HG03135 (cell line): ENCODE results near the gene CABLES1.

Experiments used
- ATAC-seq: cut with Tn5 transposase; IDR thresholded peaks from one replicate; pipeline ENCODE4 v1.9.1; 2021; ENCODE audit warnings: mild to moderate bottlenecking, moderate library complexity; ENCODE audit not compliant: unreplicated experiment

Gene CABLES1

DNA sequence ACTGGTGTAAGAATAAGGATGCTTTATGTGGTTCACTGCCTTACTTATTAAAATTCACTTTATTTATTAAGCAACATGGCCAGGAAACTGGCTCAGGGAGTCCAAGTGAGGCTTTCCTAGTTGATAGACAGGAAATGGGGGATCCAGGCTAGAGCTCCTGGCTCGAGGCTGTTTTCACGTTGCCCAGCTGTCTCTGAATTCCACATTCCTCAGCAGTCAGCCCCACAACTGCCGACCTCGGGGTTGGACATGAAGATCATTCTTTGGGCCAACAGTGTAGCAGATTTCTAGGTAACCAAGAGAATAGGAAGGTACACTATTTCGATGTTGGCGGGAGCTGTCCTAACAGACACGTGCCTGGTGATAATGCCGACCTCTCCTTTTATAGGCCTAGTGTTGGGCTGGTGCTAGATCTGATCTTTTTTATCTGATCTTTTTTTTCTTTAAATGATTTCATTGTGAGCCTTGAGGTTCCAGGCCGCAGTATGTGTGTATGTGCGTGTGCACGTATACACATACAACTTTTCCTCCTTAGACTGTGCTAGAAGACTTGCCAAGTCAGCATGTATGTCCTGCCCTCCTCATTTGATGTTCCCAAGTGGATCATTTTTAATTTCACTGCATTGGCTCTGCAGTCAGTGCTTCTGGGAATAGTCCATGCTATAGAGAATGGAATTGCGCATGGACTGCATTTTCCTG lies 103.5 kb downstream of the CABLES1 start:
- no peak for ATAC-seq

DNA sequence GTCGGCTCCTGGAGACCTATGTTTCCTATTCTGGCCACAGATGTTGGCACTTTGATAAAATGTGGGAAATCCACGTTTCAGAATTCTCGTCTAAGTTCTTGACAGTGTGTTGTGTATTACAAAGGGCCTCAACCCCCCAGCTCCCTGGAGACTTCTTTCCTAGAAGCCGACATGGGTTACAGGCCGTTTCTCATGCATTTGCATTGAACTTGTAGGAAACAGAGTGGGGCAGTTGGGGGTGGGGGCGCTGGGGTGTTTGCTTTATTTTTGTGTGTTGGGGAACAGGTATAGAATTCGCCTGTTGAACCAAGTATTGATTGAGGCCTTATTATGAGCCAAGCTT lies 104.0 kb downstream of the CABLES1 start:
- no peak for ATAC-seq

DNA sequence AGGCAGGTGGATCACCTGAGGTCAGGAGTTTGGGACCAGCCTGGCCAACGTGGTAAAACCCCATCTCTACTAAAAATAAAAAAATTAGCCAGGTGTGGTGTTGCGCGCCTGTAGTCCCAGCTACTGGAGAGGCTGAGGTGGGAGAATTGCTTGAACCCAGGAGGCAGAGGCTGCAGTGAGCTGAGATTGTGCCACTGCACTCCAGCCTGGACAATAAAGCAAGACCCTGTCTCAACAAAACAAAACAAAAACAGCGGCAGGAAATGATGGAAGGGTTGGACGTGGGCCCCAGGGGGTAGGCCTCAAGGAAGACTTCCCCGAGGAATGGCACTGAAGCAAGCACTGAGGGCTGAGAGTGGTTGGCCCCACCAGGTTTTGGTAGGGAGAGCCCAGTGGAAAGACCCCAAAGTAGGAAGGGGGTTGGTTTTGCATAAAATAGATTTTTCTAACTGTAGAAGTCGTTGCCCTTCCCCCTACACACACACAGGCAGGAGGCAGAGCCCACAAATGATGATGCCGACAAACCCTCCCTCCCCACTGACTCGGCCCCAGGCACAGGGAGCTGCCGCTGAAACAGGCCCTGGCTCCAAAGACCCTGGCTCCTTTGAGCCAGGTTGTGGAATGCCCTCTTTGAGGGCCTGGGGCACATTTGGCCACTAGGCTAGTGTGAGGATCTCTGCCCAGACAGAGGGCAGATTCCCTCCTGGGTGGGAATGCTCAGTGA lies 104.8 kb downstream of the CABLES1 start:
- ATAC-seq: no peak

DNA sequence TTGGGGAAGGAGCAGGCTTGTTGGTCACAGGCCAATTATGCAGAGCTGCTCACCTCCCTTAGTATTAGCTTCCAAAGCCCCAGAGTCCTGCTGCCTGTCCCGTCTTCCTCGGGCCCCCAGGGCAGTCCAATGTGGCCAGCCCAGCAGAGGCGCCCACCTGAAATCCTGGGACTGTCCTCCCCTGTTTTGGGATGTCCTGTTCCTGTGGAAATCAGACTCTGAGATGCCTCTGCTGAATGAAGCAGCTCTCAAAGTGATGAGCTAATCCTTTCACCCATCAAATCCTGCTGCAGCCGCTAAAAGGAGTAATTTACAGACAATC lies 105.3 kb downstream of the CABLES1 start:
- no peak for ATAC-seq

DNA sequence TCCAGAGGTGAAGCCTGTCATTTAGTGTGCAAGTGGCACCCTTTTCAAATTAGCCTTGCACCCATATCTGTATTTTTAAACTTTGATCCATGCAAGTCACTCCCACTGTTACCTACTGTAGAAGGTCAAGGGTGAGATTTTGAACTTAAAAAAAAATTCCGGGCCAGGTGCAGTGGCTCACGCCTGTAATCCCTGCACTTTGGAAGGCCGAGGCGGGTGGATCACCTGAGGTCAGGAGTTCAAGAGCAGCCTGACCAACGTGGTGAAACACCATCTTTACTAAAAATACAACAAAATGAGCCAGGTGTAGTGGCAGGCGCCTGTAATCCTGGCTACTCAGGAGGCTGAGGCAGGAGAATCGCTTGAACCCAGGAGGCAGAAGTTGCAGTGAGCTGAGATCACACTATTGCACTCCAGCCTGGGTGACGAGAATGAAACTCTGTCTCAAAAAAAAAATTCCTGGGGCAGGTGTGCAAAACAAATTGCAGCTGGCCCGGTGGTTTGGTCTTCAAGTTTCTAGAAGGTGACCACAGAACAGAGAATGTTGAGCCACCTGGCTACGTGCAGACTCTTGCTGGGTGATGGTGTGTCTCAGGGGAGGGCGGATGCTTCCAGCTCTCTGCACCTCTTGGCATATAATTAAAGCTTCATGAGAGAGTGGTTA lies 106.7 kb downstream of the CABLES1 start:
- peak; percentile 87 for ATAC-seq

DNA sequence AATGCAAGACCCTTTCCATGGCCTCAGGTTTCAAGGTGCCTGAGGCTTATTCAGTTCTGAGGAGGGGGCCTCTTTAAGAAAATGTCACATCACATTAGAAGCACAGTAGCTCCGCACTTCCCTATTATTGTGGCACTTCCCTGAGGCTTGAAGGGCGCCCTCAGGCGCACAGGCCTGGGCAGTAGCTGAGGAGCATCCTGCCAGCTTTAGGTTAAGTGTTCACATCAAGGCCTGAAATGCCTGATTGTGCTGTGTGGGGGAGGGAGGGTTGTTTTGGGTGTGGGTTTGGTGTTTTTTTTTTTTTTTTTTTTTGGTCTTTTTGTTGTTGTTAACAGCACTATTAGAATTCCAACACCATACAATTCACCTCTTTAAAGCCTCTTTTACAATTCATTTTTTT lies 107.9 kb downstream of the CABLES1 start:
- no peak for ATAC-seq

DNA sequence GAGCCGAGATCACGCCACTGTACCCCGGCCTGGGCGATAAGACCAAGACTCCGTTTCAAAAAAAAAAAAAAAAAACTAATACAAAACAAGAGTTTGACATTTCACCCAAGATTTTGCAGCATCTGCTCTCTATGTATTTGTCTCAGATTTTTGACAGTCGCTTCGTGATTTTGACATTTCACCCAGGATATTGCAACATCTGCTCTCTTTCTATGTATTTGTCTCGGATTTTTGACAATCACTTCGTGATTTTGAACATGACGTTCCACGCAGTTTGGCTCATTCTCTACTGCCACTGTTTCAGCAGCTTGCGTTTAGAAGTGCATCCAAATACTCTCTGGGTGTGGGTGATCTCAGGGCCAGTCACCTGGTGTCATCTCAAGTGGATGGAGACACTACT lies 108.5 kb downstream of the CABLES1 start:
- ATAC-seq: no peak

DNA sequence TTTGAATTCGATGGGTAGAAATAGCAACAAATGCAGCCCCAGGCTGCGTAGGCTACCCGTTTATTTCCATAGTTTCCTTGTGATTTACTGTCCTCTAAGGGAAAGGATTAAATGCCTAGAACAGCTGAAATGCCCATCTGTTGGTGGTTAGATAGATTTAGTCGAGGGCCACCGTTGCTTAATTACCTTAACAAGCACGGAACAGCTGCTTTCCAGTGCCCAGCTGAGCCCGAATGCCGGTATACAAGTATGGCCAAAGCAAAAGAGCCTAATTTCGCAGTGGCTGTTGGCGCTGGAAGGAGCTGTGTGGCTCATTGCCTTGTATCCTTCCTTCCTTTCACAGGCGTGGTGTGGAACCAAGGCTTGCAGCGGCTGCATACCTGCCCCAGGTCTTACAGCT lies 109.1 kb downstream of the CABLES1 start:
- no peak for ATAC-seq

DNA sequence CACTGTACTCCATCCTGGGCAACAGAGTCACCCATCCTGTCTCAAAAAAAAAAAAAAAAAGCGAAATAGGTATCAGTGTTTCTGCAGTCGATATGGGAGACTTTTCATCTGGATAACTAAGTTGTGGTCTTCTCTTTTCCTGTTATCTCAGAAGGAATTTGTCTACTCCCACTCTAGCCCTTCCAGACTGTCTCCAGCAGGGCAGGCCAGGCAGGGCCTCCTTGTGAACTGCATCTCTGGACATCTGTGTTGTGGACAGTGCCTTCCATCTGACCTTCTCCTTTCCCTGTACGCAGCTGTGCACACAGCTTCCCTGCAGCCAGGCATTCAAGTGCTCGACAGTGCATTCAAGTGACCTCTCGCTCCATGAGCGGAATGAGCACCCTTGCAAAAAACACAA lies 110.2 kb downstream of the CABLES1 start:
- no peak for ATAC-seq

DNA sequence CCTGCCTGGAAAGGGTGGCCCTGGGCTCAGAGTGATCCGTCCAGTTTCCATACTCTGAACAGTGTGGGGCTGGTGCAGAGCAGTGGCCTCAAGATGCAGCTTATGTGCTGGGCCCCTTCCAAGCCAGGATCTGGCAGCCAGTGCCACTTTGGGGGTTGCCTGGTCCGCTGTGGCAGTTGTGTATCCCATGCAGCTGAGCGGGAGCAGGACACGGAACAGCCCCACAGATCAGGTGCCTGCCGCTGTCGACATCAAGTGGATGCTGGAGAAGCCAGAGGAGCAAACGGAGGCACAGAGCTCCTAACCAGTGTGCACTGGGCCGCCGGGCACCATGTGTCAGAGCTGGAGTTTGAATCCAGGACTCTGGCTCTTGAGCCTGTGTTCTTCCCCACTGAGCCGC lies 112.0 kb downstream of the CABLES1 start:
- ATAC-seq: no peak

DNA sequence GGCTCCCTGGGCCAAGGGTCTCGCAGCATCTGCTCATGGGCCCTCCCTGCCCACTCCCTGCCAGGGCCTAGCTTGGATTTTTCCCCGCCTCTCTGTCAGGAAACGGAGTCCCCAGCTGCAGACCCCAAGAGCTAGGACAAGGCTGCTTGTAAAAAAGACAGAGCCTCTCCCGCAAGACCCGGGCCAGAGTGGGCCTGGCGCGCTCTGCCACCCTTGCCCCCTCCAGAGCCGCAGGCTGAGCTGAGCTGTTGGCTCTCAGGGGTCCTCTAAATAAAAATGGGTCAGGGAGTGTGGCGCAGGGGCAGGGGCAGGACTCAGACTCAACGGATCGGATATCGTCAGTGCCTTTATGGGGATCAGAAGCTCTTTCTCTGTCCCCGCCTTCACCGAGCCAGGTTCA lies 112.6 kb downstream of the CABLES1 start:
- ATAC-seq: no peak

DNA sequence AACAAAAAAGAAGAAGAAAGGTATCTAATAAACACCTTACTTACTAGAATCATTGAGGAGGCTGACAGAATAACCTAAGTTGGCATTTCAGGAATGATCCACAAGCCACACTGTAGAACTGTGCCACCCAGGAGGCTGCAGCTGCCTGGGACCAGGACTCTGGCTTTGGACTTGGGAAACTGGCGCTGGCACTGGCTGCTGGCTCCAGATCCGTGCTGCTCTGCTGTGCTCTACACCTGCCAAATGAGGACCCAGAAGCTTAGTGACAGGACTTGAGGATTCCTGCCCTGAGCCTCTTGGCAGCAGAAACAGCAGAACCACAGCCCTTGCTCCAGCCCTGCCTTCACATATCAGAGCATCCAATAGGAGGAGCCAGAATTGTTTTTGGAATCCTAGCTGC lies 113.5 kb downstream of the CABLES1 start:
- ATAC-seq: no peak

DNA sequence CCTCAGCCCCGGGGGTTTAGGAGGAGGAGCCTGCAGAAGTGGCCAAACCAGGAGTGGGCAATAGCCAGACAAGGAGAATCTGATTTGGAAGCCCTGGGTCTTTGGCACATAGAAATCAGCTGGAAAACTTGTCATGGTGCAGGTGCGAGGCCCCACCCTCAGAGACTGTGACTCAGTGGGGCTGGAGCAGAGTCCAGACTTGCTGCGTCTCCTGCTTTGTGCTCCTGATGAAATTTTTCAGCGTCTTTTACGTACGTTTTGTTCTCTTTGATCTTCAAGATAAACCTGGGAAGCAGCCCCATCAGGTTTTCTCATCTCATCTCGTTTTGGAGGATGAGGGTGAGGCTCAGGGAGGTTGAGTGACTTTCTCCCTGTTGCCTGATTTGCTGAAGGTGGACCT lies 114.1 kb downstream of the CABLES1 start:
- no peak for ATAC-seq

DNA sequence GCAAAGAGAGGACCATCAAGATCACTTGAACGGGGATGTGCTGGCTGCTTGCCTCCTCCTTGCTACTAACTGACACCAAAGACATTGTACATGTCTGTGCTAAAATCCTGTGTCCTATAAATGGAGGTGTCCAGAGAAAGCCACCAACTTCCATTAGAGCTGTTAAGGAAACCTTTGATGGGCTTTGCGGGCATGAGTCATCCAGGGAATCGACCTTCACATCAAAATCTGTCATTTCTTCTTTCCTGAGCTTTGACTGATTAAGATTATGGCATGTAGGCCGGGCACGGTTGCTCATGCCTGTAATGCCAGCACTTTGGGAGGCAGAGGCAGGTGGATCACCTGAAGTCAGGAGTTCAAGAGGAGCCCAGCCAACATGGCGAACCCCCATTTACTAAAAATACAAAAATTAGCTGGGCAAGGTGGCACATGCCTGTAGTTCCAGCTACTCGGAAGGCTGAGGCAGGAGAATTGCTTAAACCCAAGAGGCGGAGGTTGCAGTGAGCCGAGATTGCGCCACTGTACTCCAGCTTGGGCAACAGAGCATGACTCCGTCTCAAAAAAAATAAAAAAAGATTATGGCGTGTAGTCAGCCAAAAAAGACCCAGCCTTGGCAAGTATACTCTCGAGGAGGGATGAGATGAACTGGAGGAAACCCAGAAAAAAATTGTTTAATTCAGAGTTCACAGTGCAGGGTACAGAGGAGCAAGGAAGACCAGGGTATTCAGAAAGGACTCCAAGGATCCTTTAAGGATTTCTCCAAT lies 115.8 kb downstream of the CABLES1 start:
- no peak for ATAC-seq

DNA sequence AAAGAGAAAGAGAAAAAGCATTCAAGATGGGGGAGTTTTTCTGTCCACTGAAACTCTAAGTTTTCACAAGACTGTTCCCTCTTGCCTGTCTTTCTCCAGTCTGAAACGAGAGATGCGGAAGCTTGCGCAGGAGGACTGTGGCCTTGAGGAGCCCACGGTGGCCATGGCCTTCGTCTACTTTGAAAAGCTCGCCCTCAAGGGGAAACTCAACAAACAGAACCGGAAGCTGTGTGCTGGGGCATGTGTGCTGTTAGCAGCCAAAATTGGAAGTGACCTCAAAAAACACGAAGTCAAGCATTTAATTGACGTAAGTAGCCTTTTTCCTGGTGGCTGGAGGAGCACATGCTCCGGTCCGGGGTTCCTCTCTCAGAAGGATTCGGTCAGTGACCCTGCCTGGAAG lies 118.3 kb downstream of the CABLES1 start:
- no peak for ATAC-seq

DNA sequence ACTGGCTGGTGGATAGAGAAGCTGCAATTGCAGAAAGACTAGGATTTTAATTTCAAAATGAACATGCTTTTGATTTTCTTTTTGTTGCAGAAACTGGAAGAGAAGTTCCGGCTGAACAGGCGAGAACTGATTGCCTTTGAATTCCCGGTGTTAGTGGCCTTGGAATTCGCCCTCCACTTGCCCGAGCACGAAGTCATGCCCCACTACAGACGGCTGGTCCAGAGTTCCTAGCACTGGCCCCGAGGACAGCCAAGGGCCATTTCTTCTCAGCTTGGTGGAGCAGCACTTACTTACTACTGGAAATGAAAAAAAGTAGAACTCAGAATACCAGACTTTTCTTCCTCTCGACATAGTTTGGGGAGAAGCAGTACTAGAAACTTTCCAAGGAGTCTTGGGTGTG lies 121.9 kb downstream of the CABLES1 start:
- ATAC-seq: no peak

DNA sequence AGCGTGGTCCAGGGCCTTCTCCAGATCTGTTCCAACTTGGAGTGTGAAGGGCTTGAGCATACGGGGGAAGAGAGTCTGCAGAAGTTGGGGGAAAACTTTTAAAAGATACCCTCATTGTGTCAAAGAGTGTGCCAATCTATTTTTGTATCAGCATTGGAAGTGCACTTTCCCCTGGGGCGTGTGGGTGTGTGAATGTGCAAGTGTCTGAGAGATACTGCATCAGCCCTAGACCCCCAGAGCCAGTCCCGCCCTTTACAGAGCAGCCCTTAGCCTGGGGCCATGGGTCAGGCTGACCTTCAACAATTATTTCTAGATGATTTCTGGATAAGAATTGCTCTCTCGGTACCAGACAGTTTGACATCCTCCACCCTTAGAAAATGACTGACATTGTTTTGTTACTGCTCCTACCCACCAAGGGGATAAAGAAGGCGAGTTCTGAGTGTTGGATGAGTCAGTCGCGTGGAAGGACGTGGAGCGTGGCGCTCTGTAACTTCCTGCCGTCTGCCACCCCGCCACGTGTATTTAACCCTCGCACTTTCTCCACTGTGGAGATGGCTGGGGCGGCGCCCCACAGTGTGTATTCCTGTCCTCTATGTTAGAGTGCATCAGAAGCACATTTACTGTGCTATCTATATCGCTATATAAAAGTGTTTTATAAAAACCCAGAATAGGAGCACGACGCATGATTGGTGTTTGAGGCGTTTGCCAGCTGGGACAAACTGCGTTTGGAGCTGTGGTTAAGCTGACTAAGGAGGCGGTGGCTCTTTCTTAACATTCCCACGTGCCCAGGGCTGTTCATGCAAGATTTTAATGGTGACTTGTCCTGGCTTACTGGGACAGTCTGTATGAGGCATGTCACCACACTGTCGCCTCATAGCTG lies 122.6 kb downstream of the CABLES1 start:
- ATAC-seq: no peak

DNA sequence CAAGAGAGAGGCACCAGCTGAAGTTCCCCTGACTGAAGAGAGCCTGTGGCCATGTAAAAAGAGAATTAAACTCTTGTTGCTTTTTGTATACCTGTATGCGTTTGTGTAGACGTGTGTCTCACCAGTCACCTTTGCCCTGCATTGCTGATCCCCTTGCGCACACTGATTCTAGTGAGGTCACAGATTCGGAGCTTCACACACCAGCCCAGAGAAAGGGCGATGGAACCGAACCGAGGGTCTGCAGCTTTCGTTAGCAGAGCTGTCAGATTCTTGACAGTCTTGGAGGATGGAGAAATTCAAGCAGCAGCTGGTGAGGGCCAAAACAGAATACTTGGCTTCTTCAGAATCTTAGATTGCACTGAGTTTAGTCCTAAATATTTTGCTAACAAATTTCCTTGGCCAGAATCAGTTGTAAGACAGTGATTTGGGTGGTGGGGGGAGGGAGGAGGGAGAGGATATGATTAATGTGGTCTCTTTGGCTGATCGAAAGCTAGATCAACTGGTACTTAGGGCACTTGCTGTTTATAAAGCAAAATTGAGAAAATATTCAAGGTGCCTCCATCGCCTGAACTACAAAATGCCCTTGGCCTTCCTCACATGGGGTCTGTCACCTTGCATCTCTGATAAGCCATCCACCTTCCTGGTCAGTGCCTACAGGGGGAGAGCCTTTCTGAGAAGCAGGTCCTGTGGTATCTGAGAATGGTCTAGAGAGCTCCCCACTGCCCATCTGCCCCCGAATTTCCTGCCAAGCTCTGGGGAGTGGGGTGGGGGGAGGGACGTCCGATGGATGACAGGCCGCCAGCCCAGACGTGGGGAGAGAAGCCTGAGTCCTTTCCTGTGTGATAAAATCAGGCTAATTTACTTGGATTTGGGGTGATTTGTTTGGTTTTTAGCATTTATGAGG lies 123.5 kb downstream of the CABLES1 start:
- no peak for ATAC-seq
